GM21529 (cell line): ENCODE results near the gene ABHD10.
A peak's percentile ranks its signal among the peaks of the same experiment; 100 is the strongest.
"Not testable (repeated sequence)": the region's sequence is repeated elsewhere in the genome, so short reads cannot be mapped to it uniquely, and the experiment has no call there.

Experiments
- ATAC-seq: cut with Tn5 transposase; IDR thresholded peaks from one replicate; pipeline ENCODE4 v1.9.1; 2021; ENCODE audit not compliant: unreplicated experiment

ABHD10 gene

DNA sequence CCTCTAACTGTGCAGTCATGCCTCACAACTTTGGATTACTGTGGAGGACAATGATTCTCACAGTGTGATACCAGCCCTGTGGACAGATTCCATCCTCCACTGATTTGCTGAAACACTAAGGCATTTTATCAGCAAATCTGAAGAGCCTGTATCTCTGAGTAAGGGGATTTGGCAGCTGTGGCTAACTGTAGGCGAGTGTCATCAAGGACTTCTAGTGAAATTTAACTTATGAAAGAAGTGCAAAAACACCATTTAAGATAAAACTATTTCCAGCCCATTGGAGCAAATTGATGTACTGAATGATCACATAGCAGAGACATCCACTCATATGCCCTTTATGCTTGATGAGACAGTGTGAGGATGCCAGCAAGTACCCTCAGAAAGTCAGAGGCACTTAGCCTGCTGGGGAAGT, 41.9 kb downstream of the ABHD10 start:
- no peak for ATAC-seq

DNA sequence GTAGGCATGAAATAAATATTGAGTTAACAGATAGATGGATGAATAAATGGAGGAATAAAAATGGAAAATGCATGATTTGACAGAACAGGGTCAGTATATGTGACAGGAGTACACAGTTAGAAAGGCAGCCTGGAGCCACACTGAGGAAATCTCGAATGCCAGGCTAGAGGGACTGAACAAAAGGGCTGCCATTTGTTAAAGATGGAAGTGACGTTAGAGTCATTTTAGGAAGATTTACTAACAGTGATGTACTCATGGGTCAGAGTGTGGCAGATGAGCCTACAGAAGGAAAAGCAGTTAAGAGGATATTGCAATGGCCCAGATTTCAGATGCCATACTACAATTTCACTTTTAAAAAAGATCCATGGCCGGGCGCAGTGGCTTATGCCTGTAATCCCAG, 48.3 kb downstream of the ABHD10 start:
- ATAC-seq, result no peak

DNA sequence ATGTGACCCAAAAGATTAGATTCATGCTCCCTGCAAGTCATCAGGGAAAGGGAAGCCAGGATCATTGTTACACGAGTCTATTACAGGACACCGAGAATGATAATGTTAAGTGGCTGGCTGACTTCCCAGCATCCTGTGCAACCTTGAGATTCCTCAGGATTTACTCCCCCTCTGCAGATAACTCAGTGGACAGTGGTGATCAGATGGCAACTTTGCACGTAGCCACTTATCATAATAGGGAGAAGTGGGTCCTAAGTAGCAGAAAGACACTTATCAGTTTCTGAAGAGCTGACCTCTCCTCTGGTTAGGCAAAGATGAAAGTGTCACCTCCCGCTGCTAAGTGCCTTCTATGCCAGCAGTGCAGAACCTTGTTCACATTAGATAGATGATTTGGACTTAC, 49.0 kb downstream of the ABHD10 start:
- no peak for ATAC-seq

DNA sequence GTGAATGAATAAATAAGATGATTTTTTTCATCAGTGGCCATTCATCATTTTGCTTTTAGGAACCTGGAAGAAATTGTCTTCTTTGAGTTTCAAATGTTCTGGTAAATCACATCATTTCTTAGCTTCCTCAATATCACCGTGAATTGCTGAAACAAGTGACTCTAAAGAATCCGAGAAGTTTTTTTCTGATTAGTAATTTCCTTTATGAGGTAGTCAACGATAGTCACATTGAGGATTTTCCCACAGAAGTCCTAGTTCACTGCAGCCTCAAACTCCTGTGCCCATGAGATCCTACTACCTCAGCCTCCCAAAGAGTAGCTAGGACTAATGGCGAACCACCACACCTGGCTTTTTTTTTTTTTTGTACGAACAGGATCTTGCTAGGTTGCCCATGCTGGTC, 52.1 kb downstream of the ABHD10 start:
- no peak for ATAC-seq

DNA sequence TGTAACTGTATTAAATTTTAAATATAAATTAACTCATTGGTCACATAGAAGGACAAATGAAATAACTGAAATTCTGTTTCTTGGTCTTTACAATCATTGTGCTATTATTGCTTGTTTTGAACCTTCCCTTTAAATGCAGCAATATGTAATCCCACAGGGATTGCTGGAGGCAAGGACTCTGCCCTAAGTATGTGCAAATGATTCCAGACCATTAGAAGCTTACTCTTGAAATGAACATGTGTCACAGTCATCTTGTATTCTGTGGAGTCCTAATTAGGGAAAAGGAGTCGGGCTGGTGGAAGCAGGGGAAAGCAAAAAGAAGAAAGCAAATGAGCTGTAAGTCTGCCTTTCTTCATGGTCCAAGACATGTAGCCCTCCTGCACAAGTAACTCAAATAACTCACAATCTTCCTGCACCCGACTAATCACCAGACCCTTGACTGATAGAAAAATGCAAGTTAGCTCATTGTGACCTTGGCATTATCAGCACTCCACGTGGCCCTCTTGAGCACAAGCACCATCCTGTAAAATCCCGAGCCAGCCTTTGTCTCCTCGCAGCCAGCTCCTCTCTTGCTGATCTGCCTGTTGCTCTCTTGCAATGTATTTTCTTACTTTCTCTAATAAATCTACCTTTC, 53.4 kb downstream of the ABHD10 start:
- no peak for ATAC-seq

DNA sequence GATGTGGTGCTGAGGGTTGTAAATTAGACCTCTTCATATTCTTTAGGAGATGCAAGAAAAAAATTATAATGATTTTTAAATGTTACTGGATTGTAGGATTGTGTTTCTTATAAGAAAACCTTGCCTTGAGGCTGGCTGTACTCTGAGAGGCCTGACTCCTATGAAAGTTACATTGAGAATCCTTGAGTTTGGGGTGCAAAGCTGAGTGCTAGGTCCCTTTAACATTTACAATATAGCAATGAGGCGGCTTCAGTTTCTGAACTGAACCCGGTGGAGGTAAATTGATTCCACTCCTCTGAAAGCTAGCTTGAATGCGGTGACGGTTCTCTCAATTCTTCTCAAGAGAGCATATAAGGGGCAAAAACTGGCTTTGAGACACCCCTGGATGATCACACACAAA, 55.6 kb downstream of the ABHD10 start, which contains the start of gene TMPRSS7:
TMPRSS7 (plus strand) TSS at position 301 of the 400 bp plus-strand sequence. CDS start 110 bp downstream, outside the sequence.
- ATAC-seq, result no peak

DNA sequence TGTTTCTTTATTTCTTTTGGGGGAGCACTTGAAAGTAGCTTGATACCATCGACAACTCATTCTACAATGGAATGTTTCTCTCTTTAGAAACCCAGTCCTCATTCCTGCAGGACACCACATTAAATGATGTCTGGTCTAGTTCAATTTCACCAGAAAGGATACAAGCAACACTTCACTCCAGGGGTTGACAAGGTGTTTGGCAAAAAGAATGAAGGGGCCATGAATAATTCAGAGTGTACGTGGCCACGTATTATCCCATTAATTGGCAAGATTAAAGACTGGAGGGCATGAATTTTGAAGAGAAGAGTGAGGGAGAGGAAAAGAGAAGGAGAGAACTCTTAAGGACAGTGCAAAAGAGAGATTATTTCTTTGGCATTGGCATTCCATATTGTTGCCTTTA, 56.4 kb downstream of the ABHD10 start:
- no peak for ATAC-seq

DNA sequence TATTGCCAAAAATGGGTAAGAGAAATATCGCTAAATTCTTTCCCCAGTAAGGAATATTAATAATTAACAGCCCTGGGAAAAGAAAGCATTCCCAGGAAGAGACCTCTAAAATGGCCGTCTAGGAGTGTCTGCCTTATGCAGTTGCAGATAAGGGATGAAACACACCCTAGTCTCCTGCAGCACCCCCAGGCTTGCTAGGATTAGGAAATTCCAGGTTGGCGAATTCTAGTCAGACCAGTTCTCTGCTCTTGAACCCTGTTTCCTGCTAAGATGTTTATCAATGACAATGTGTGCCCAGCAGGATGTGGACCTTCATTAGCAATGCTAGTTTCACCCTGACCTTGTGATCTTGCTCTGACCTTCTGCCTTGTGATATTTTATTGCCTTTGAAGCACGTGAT, 58.4 kb downstream of the ABHD10 start:
- ATAC-seq, result not testable (repeated sequence)

DNA sequence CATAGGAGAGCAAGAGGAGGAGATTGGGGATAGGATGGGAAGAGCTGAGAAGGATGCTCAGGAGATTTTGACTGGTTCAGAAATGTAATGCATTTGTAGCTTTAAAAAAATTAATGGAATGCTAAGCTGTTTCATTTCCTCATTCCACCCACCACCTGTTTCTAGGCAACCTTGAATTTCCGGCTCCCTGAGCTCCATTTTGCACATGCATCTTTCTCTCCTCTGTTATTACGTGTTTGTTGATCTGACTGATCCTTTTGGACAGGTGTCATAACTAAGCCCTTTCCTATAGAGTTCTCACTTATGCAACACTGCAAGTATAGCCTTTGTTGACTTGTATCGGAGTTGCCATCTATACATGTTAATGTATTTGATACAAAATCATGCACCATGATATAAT, 60.0 kb downstream of the ABHD10 start:
- peak; percentile 63 for ATAC-seq

DNA sequence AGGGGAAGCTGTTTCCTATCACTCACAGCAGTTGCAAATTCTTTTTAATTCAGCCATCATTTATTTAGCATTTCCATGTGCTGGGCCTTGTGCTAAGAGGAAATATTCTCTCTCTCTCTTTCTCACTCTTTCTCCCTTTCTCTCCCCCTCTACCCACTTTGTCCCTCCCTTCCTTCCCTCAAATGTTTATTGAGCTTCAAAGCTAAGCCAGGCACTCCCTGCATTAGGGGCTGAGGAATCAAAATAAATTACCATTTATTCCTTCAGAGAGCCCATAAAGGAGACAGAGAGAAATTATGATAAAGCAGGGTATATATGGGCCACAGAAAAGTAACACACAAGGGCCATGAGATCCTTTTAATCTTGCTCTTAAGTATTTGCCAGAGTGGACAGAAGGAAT, 62.5 kb downstream of the ABHD10 start:
- ATAC-seq, result no peak

DNA sequence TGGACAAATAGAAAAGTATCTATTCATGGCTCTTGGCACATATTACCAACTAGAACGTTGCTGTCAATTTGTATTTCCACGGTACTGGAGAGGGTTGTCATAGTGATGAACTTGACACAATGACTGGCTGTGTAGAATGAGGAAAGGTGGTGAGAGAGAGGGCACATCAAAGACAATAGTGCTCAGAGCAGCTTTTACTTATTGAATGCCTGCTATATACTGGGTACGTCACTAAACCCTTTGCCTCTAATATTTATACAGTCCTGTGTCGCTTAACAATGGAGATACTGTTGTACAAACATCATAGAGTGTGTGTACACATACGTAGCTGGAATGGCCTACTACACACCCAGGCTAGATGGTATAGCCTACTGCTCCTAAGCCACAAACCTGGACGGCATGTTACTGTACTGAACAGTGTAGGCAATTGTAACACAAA, 64.0 kb downstream of the ABHD10 start:
- no peak for ATAC-seq
